Stimulated activated naive B cell treated with anti-CD40 and anti-IgM and Interleukin-4, amounts not matched to agents 10 μg/mL and 1 μg/mL and 100 μg/mL, for 72 hours (primary cell): ENCODE measurements around the gene SLCO4A1.

ENCODE experiments used
- ATAC-seq, 2 donors: fragments of 150-1000 bp; cut with Tn5 transposase; replicated peaks; 2 replicates each; pipeline ENCODE4 v1.10.0; 2021; ENCODE audit warnings: moderate library complexity in 1 of 2
- DNase-seq: peaks from one replicate; pipeline ENCODE4 v3.0.0; 2021
- H3K27ac Mint-ChIP-seq: one replicate; pipeline ENCODE4 v1.8.0; 2022; ENCODE audit warnings: mild to moderate bottlenecking, mixed read lengths
- H3K27me3 Mint-ChIP-seq, 2 donors: one replicate each; pipeline ENCODE4 v1.8.0; 2022; ENCODE audit warnings: mixed read lengths in 2 of 2
- H3K36me3 Mint-ChIP-seq, 2 donors: one replicate each; pipeline ENCODE4 v1.8.0; 2022; ENCODE audit warnings: mixed read lengths in 2 of 2, mild to moderate bottlenecking in 1 of 2
- H3K4me1 Mint-ChIP-seq, 2 donors: one replicate each; pipeline ENCODE4 v1.8.0; 2022; ENCODE audit warnings: mixed read lengths in 2 of 2, mild to moderate bottlenecking in 1 of 2
- H3K4me3 Mint-ChIP-seq, 2 donors: one replicate each; pipeline ENCODE4 v1.8.0; 2022; ENCODE audit warnings: mild to moderate bottlenecking in 2 of 2, mixed read lengths in 2 of 2, moderate library complexity in 1 of 2
- H3K9me3 Mint-ChIP-seq, 2 donors: one replicate each; pipeline ENCODE4 v1.8.0; 2022; ENCODE audit warnings: mixed read lengths in 2 of 2, mild to moderate bottlenecking in 1 of 2

The SLCO4A1 gene

GRCh38 chr20:62603021-62603906 lies 39.0 kb upstream of the SLCO4A1 start:
- Mint-ChIP-seq H3K9me3 (no peaks in the 10 kb centered on the region), H3K4me3 (peak overlapping the region; percentile 75 to 76), H3K36me3 (no peaks in the 10 kb centered on the region), H3K4me1 (peaks cover 52 to 83% of the 10 kb centered on the region in 2 donors), H3K27ac (peak overlapping the region; percentile 84), H3K27me3 (peaks cover 0 to 13% of the 10 kb centered on the region in 2 donors)
- ATAC-seq (peak; percentile 65 to 69), DNase-seq (peak; percentile 40)

- peaks cover 0 to 14% of the 10 kb centered on the region in 2 donors for H3K27me3 Mint-ChIP-seq
- H3K4me3 Mint-ChIP-seq, result peak overlapping the region in 1 of 2 donors; percentile 37
- ATAC-seq, result peak in 1 of 2 donors; percentile 2
- no peaks in the 10 kb centered on the region for H3K36me3 Mint-ChIP-seq
- DNase-seq, result no peak
- H3K9me3 Mint-ChIP-seq, result no peaks in the 10 kb centered on the region
- H3K27ac Mint-ChIP-seq, result no peak overlapping the region
- peaks cover 44 to 74% of the 10 kb centered on the region in 2 donors for H3K4me1 Mint-ChIP-seq
Observed at GRCh38 chr20:62603907-62604785, 38.2 kb upstream of the SLCO4A1 start.

- ATAC-seq, result no peak
- H3K4me1 Mint-ChIP-seq, result peaks cover 41 to 70% of the 10 kb centered on the region in 2 donors
- no peaks in the 10 kb centered on the region for H3K9me3 Mint-ChIP-seq
- DNase-seq, result no peak
- H3K27ac Mint-ChIP-seq, result no peak overlapping the region
- peaks cover 0 to 17% of the 10 kb centered on the region in 2 donors for H3K27me3 Mint-ChIP-seq
- no peak overlapping the region for H3K4me3 Mint-ChIP-seq
- H3K36me3 Mint-ChIP-seq, result no peaks in the 10 kb centered on the region
Observed at GRCh38 chr20:62604796-62605195, 37.5 kb upstream of the SLCO4A1 start.

- H3K4me1 Mint-ChIP-seq, result peaks cover 41 to 68% of the 10 kb centered on the region in 2 donors
- peaks cover under 1% of the 10 kb centered on the region in 2 donors for H3K9me3 Mint-ChIP-seq
- H3K4me3 Mint-ChIP-seq, result peak overlapping the region in 1 of 2 donors; percentile 19
- no peak for DNase-seq
- no peak for ATAC-seq
- H3K27ac Mint-ChIP-seq, result no peak overlapping the region
- peaks cover 1 to 18% of the 10 kb centered on the region in 2 donors for H3K27me3 Mint-ChIP-seq
- peaks cover 0 to under 1% of the 10 kb centered on the region in 2 donors for H3K36me3 Mint-ChIP-seq
Observed at GRCh38 chr20:62605236-62605943, 36.9 kb upstream of the SLCO4A1 start.

GRCh38 chr20:62606016-62606415 lies 36.3 kb upstream of the SLCO4A1 start:
- Mint-ChIP-seq H3K27me3 (peaks cover 5 to 22% of the 10 kb centered on the region in 2 donors), H3K4me1 (peaks cover 39 to 64% of the 10 kb centered on the region in 2 donors), H3K9me3 (peaks cover 4% of the 10 kb centered on the region in 2 donors), H3K36me3 (peaks cover 2 to 4% of the 10 kb centered on the region in 2 donors), H3K4me3 (peak overlapping the region in 1 of 2 donors; percentile 33), H3K27ac (no peak overlapping the region)
- ATAC-seq (peak in 1 of 2 donors; percentile 11), DNase-seq (no peak)

- no peak overlapping the region for H3K27ac Mint-ChIP-seq
- ATAC-seq (peak; percentile 38 to 45), DNase-seq (peak; percentile 36)
- H3K4me1 Mint-ChIP-seq, result peaks cover 39 to 58% of the 10 kb centered on the region in 2 donors
- peaks cover 2 to 4% of the 10 kb centered on the region in 2 donors for H3K36me3 Mint-ChIP-seq
- peaks cover 5 to 22% of the 10 kb centered on the region in 2 donors for H3K27me3 Mint-ChIP-seq
- peaks cover 4% of the 10 kb centered on the region in 2 donors for H3K9me3 Mint-ChIP-seq
- H3K4me3 Mint-ChIP-seq, result peak overlapping the region in 1 of 2 donors; percentile 33
Observed at GRCh38 chr20:62606551-62607201, 35.6 kb upstream of the SLCO4A1 start.

- Mint-ChIP-seq H3K4me1 (peaks cover 32 to 49% of the 10 kb centered on the region in 2 donors), H3K36me3 (peaks cover 2 to 4% of the 10 kb centered on the region in 2 donors), H3K27ac (no peak overlapping the region), H3K4me3 (no peak overlapping the region), H3K27me3 (peaks cover 5 to 16% of the 10 kb centered on the region in 2 donors), H3K9me3 (peaks cover 4% of the 10 kb centered on the region in 2 donors)
- DNase-seq, result no peak
- ATAC-seq, result no peak
Observed at GRCh38 chr20:62607366-62608217, 34.7 kb upstream of the SLCO4A1 start.

- H3K4me3 Mint-ChIP-seq, result no peak overlapping the region
- no peak overlapping the region for H3K27ac Mint-ChIP-seq
- peaks cover 4% of the 10 kb centered on the region in 2 donors for H3K9me3 Mint-ChIP-seq
- DNase-seq (no peak), ATAC-seq (no peak)
- H3K27me3 Mint-ChIP-seq, result peaks cover 5 to 16% of the 10 kb centered on the region in 2 donors
- H3K36me3 Mint-ChIP-seq, result peaks cover 2 to 4% of the 10 kb centered on the region in 2 donors
- H3K4me1 Mint-ChIP-seq, result peaks cover 26 to 43% of the 10 kb centered on the region in 2 donors
Observed at GRCh38 chr20:62608218-62608565, 34.1 kb upstream of the SLCO4A1 start.

GRCh38 chr20:62609279-62609720 lies 33.0 kb upstream of the SLCO4A1 start:
- DNase-seq (no peak), ATAC-seq (no peak)
- Mint-ChIP-seq H3K4me1 (peaks cover 19 to 32% of the 10 kb centered on the region in 2 donors), H3K9me3 (peaks cover 4% of the 10 kb centered on the region in 2 donors), H3K27ac (peak overlapping the region; percentile 9), H3K27me3 (peaks cover 5 to 16% of the 10 kb centered on the region in 2 donors), H3K36me3 (peaks cover 2 to 4% of the 10 kb centered on the region in 2 donors), H3K4me3 (no peak overlapping the region)

- peaks cover 4% of the 10 kb centered on the region in 2 donors for H3K9me3 Mint-ChIP-seq
- peaks cover 5 to 16% of the 10 kb centered on the region in 2 donors for H3K27me3 Mint-ChIP-seq
- DNase-seq, result no peak
- no peak for ATAC-seq
- H3K27ac Mint-ChIP-seq, result no peak overlapping the region
- H3K4me1 Mint-ChIP-seq, result peaks cover 18 to 25% of the 10 kb centered on the region in 2 donors
- no peak overlapping the region for H3K4me3 Mint-ChIP-seq
- peaks cover 2 to 4% of the 10 kb centered on the region in 2 donors for H3K36me3 Mint-ChIP-seq
Observed at GRCh38 chr20:62609811-62610757, 32.2 kb upstream of the SLCO4A1 start.

- ATAC-seq, result no peak
- no peak for DNase-seq
Observed at GRCh38 chr20:62611012-62611411, 31.3 kb upstream of the SLCO4A1 start.

GRCh38 chr20:62611819-62612218 lies 30.5 kb upstream of the SLCO4A1 start:
- H3K36me3 Mint-ChIP-seq, result peaks cover 2 to 4% of the 10 kb centered on the region in 2 donors
- DNase-seq (no peak), ATAC-seq (no peak)
- no peak overlapping the region for H3K4me3 Mint-ChIP-seq
- H3K27ac Mint-ChIP-seq, result no peak overlapping the region
- H3K4me1 Mint-ChIP-seq, result peaks cover 14 to 18% of the 10 kb centered on the region in 2 donors
- H3K27me3 Mint-ChIP-seq, result peaks cover 5 to 16% of the 10 kb centered on the region in 2 donors
- peaks cover 4% of the 10 kb centered on the region in 2 donors for H3K9me3 Mint-ChIP-seq

More at GRCh38 chr20:62611012-62611411, 31.3 kb upstream of the SLCO4A1 start:
- peaks cover 16 to 22% of the 10 kb centered on the region in 2 donors for H3K4me1 Mint-ChIP-seq
- H3K4me3 Mint-ChIP-seq, result no peak overlapping the region
- peaks cover 5 to 16% of the 10 kb centered on the region in 2 donors for H3K27me3 Mint-ChIP-seq
- H3K27ac Mint-ChIP-seq, result no peak overlapping the region
- peaks cover 4% of the 10 kb centered on the region in 2 donors for H3K9me3 Mint-ChIP-seq
- peaks cover 2 to 4% of the 10 kb centered on the region in 2 donors for H3K36me3 Mint-ChIP-seq
